Measurements from ENCODE around the gene RRAD. TPM values are rescaled to one million over a fixed set of nuclear protein-coding genes. Genes with fewer than 3 reads are reported as not detected.

RRAD gene
- total RNA-seq, 1 experiment from 2014 or later, result 2.8 TPM

GRCh38 chr16:66930189-66930588, 4.9 kb upstream of the RRAD start:
- Histone ChIP-seq H3K9me2 (replicated peaks; ENCODE audit: low read length) (no peaks in the 10 kb centered on the region), H3K4me1 (ENCODE audit: insufficient read depth, low read length) (peaks cover 16% of the 10 kb centered on the region; the same call in 1 of the 2 replicates), H4K20me1 (ENCODE audit: low read length) (peaks cover 3% of the 10 kb centered on the region; the same call in 1 of the 2 replicates), H3K9ac (ENCODE audit: low read length) (no peak overlapping the region), H3F3A (ENCODE audit: low read length, unreplicated experiment) (no peaks in the 10 kb centered on the region), H2AFZ (ENCODE audit: low read length) (no peak overlapping the region), H3K4me3 (ENCODE audit: low read length) (no peak overlapping the region), H3K4me2 (ENCODE audit: low read length) (no peak overlapping the region), H3K79me2 (ENCODE audit: low read length) (peaks cover 27% of the 10 kb centered on the region), H3K27me3 (ENCODE audit: low read length) (peaks cover 7% of the 10 kb centered on the region), H3K9me3 (ENCODE audit: low read length) (no peaks in the 10 kb centered on the region), H3K27ac (ENCODE audit: low read length) (0 out of 2 replicates have a peak overlapping the region, but pooled peaks have one; percentile 14), H3K36me3 (ENCODE audit: low read depth, low read length) (no peaks in the 10 kb centered on the region; the same call in 1 of the 2 replicates)
- ChIA-PET POLR2A (ENCODE audit: unreplicated experiment) (no interaction called here), CTCF (no interaction called here)
- TF ChIP-seq EZH2phosphoT487 (IDR thresholded peaks at IDR 0.05; ENCODE audit: borderline replicate concordance, low read length) (no peak), EZH2 (IDR thresholded peaks at IDR 0.05; ENCODE audit: low read length, unreplicated experiment) (no peak)
- BruUV-seq (replicated peaks), result no TSS peak
- intact Hi-C loops (cut with micrococcal nuclease), result no loop called here
- DNase-seq (peak; percentile 67), ATAC-seq (no peak)

GRCh38 chr16:66928702-66929388, 3.5 kb upstream of the RRAD start:
- H3K4me3 ChIP-seq (ENCODE audit: low read length), result no peak overlapping the region
- H3K9me3 ChIP-seq (ENCODE audit: low read length), result no peaks in the 10 kb centered on the region
- DNase-seq (no peak), ATAC-seq (no peak)
- intact Hi-C loops (cut with micrococcal nuclease), result no loop called here
- no peak overlapping the region for H2AFZ ChIP-seq (ENCODE audit: low read length)
- CTCF ChIA-PET, result no interaction called here
- H3K9me2 ChIP-seq (replicated peaks; ENCODE audit: low read length), result no peaks in the 10 kb centered on the region
- peaks cover 3% of the 10 kb centered on the region; the same call in 1 of the 2 replicates for H4K20me1 ChIP-seq (ENCODE audit: low read length)
- peaks cover 14% of the 10 kb centered on the region for H3K79me2 ChIP-seq (ENCODE audit: low read length)
- H3K9ac ChIP-seq (ENCODE audit: low read length), result no peak overlapping the region
- H3K36me3 ChIP-seq (ENCODE audit: low read depth, low read length), result no peaks in the 10 kb centered on the region; the same call in 1 of the 2 replicates
- H3F3A ChIP-seq (ENCODE audit: low read length, unreplicated experiment), result no peaks in the 10 kb centered on the region
- TF ChIP-seq CTCF (conservative IDR thresholded peaks at IDR 0.05; ENCODE audit: low read depth, low read length) (peak; percentile 38; the same call in 1 of the 2 replicates), EZH2 (IDR thresholded peaks at IDR 0.05; ENCODE audit: low read length, unreplicated experiment) (no peak)
- BruUV-seq (replicated peaks), result no TSS peak
- peaks cover 16% of the 10 kb centered on the region; the same call in 1 of the 2 replicates for H3K4me1 ChIP-seq (ENCODE audit: insufficient read depth, low read length)
- no peak overlapping the region for H3K27ac ChIP-seq (ENCODE audit: low read length)
- H3K4me2 ChIP-seq (ENCODE audit: low read length), result no peak overlapping the region
- POLR2A ChIA-PET (ENCODE audit: unreplicated experiment), result no interaction called here
- H3K27me3 ChIP-seq (ENCODE audit: low read length), result peaks cover 13% of the 10 kb centered on the region

- peaks cover 7% of the 10 kb centered on the region for H3K79me2 ChIP-seq (ENCODE audit: low read length)
- H3K4me3 ChIP-seq (ENCODE audit: low read length), result no peak overlapping the region
- H3K9me3 ChIP-seq (ENCODE audit: low read length), result no peaks in the 10 kb centered on the region
- peaks cover 11% of the 10 kb centered on the region; the same call in 1 of the 2 replicates for H3K4me1 ChIP-seq (ENCODE audit: insufficient read depth, low read length)
- H4K20me1 ChIP-seq (ENCODE audit: low read length), result no peaks in the 10 kb centered on the region
- H3K9me2 ChIP-seq (replicated peaks; ENCODE audit: low read length), result no peaks in the 10 kb centered on the region
- H3K27me3 ChIP-seq (ENCODE audit: low read length), result peaks cover 13% of the 10 kb centered on the region
- no peak overlapping the region for H3K27ac ChIP-seq (ENCODE audit: low read length)
- DNase-seq (no peak), ATAC-seq (no peak)
- H3K4me2 ChIP-seq (ENCODE audit: low read length), result no peak overlapping the region
- H3K9ac ChIP-seq (ENCODE audit: low read length), result no peak overlapping the region
- no peaks in the 10 kb centered on the region; the same call in 1 of the 2 replicates for H3K36me3 ChIP-seq (ENCODE audit: low read depth, low read length)
- TF ChIP-seq CTCF (conservative IDR thresholded peaks at IDR 0.05; ENCODE audit: low read depth, low read length) (no peak), EZH2phosphoT487 (IDR thresholded peaks at IDR 0.05; ENCODE audit: borderline replicate concordance, low read length) (no peak), EZH2 (IDR thresholded peaks at IDR 0.05; ENCODE audit: low read length, unreplicated experiment) (no peak)
- ChIA-PET POLR2A (ENCODE audit: unreplicated experiment) (no interaction called here), CTCF (no interaction called here)
- no peaks in the 10 kb centered on the region for H3F3A ChIP-seq (ENCODE audit: low read length, unreplicated experiment)
- intact Hi-C loops (cut with micrococcal nuclease), result loop anchor here (1.0 kb wide), 1 partner anchor 35 kb away; no protein-coding TSS in a partner anchor
- no peak overlapping the region for H2AFZ ChIP-seq (ENCODE audit: low read length)
- no TSS peak for BruUV-seq (replicated peaks)
Observed at GRCh38 chr16:66927918-66928649, 2.7 kb upstream of the RRAD start.
